ENCODE results near the gene HOXA4.
A peak's percentile ranks its signal among the peaks of the same experiment; 100 is the strongest.

The HOXA4 gene

GRCh38 chr7:27097686-27098577 is 32.6 kb downstream of the HOXA4 start:
- Histone ChIP-seq H3K27me3 (ENCODE audit: control insufficient read depth, insufficient read depth, low read length) (peaks cover 100% of the 10 kb centered on the region), H3K9ac (ENCODE audit: low read depth, low read length) (no peak overlapping the region), H3K27ac (ENCODE audit: low read depth, low read length) (no peak overlapping the region)

GRCh38 chr7:27096768-27097514 is 33.6 kb downstream of the HOXA4 start:
- Histone ChIP-seq H3K9me3 (ENCODE audit: control insufficient read depth, insufficient read depth, low read length) (no peaks in the 10 kb centered on the region), H3K36me3 (ENCODE audit: control insufficient read depth, insufficient read depth, low read length) (no peaks in the 10 kb centered on the region), H3K4me1 (ENCODE audit: control insufficient read depth, insufficient read depth, low read length) (peaks cover 43% of the 10 kb centered on the region), H3K27ac (ENCODE audit: low read depth, low read length) (no peak overlapping the region), H3K9ac (ENCODE audit: low read depth, low read length) (no peak overlapping the region), H3K4me3 (ENCODE audit: low read depth, low read length) (peak overlapping the region; percentile 57), H3K27me3 (ENCODE audit: control insufficient read depth, insufficient read depth, low read length) (peaks cover 100% of the 10 kb centered on the region)

More at GRCh38 chr7:27097686-27098577, 32.6 kb downstream of the HOXA4 start:
- Histone ChIP-seq H3K4me1 (ENCODE audit: control insufficient read depth, insufficient read depth, low read length) (peaks cover 34% of the 10 kb centered on the region), H3K9me3 (ENCODE audit: control insufficient read depth, insufficient read depth, low read length) (no peaks in the 10 kb centered on the region), H3K4me3 (ENCODE audit: low read depth, low read length) (no peak overlapping the region), H3K36me3 (ENCODE audit: control insufficient read depth, insufficient read depth, low read length) (no peaks in the 10 kb centered on the region)

GRCh38 chr7:27095897-27096767 is 34.4 kb downstream of the HOXA4 start, which contains the start of gene HOXA1:
TSS of gene HOXA1 (minus strand) at chr7:27096000. CDS start at chr7:27095912, 88 bp downstream.
- H3K27ac ChIP-seq (ENCODE audit: low read depth, low read length) = peak within 1 kb of the TSS; percentile 6
- peaks cover 45% of the 10 kb centered on the region for H3K4me1 ChIP-seq (ENCODE audit: control insufficient read depth, insufficient read depth, low read length)
- peak within 1 kb of the TSS; percentile 57 for H3K4me3 ChIP-seq (ENCODE audit: low read depth, low read length)
- peaks cover 100% of the 10 kb centered on the region for H3K27me3 ChIP-seq (ENCODE audit: control insufficient read depth, insufficient read depth, low read length)
- no peaks in the 10 kb centered on the region for H3K9me3 ChIP-seq (ENCODE audit: control insufficient read depth, insufficient read depth, low read length)
- H3K9ac ChIP-seq (ENCODE audit: low read depth, low read length) = no peak within 1 kb of the TSS
- no peaks in the 10 kb centered on the region for H3K36me3 ChIP-seq (ENCODE audit: control insufficient read depth, insufficient read depth, low read length)

GRCh38 chr7:27095050-27095896 is 35.3 kb downstream of the HOXA4 start:
- no peak overlapping the region for H3K9ac ChIP-seq (ENCODE audit: low read depth, low read length)
- peaks cover 100% of the 10 kb centered on the region for H3K27me3 ChIP-seq (ENCODE audit: control insufficient read depth, insufficient read depth, low read length)
- peak overlapping the region; percentile 57 for H3K4me3 ChIP-seq (ENCODE audit: low read depth, low read length)
- no peaks in the 10 kb centered on the region for H3K36me3 ChIP-seq (ENCODE audit: control insufficient read depth, insufficient read depth, low read length)
- peaks cover 45% of the 10 kb centered on the region for H3K4me1 ChIP-seq (ENCODE audit: control insufficient read depth, insufficient read depth, low read length)
- no peaks in the 10 kb centered on the region for H3K9me3 ChIP-seq (ENCODE audit: control insufficient read depth, insufficient read depth, low read length)
- H3K27ac ChIP-seq (ENCODE audit: low read depth, low read length) = no peak overlapping the region

GRCh38 chr7:27094304-27095049 is 36.1 kb downstream of the HOXA4 start:
- Histone ChIP-seq H3K9ac (ENCODE audit: low read depth, low read length) (no peak overlapping the region), H3K27ac (ENCODE audit: low read depth, low read length) (no peak overlapping the region), H3K9me3 (ENCODE audit: control insufficient read depth, insufficient read depth, low read length) (no peaks in the 10 kb centered on the region), H3K27me3 (ENCODE audit: control insufficient read depth, insufficient read depth, low read length) (peaks cover 100% of the 10 kb centered on the region), H3K36me3 (ENCODE audit: control insufficient read depth, insufficient read depth, low read length) (no peaks in the 10 kb centered on the region), H3K4me1 (ENCODE audit: control insufficient read depth, insufficient read depth, low read length) (peaks cover 45% of the 10 kb centered on the region), H3K4me3 (ENCODE audit: low read depth, low read length) (no peak overlapping the region)

DNA sequence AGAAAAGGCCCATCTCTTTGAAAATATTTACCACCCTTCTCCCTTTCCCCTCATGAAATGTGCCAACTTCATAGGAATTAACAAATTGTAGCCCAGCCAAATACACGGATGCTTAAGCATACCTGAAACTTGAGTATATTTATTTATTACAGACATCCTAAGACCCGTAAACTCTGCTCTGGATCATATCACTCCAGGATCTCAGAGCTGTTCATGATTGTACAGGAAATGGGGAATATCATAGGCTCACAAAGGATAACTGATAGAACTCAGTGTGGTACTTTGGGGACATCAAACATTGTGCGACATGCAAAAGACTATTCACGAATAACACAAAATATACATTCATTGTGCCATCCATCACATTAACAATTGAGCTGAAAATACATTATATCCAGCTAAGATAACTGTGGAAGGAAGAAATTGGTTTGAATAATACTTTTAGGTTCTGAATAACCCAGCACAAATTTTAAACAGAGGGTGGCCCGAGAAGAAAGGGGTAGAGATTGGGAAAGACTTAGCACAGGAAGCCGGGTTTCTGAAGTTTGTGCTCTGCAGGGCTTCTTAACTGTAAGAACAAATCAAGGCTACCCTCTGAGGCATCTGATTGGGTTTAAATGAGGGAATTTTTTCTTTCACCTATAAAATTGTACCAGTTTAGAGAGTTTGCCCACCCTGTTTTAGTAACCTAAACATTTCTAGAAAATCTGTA is 37.2 kb downstream of the HOXA4 start:
- H3K4me3 ChIP-seq (ENCODE audit: low read depth, low read length) = no peak overlapping the region
- H3K4me1 ChIP-seq (ENCODE audit: control insufficient read depth, insufficient read depth, low read length) = peaks cover 45% of the 10 kb centered on the region
- H3K9me3 ChIP-seq (ENCODE audit: control insufficient read depth, insufficient read depth, low read length) = no peaks in the 10 kb centered on the region
- H3K27ac ChIP-seq (ENCODE audit: low read depth, low read length) = no peak overlapping the region
- no peaks in the 10 kb centered on the region for H3K36me3 ChIP-seq (ENCODE audit: control insufficient read depth, insufficient read depth, low read length)
- no peak overlapping the region for H3K9ac ChIP-seq (ENCODE audit: low read depth, low read length)
- H3K27me3 ChIP-seq (ENCODE audit: control insufficient read depth, insufficient read depth, low read length) = peaks cover 100% of the 10 kb centered on the region

GRCh38 chr7:27092819-27093110 is 37.8 kb downstream of the HOXA4 start:
- no peak overlapping the region for H3K9ac ChIP-seq (ENCODE audit: low read depth, low read length)
- no peaks in the 10 kb centered on the region for H3K36me3 ChIP-seq (ENCODE audit: control insufficient read depth, insufficient read depth, low read length)
- peaks cover 43% of the 10 kb centered on the region for H3K4me1 ChIP-seq (ENCODE audit: control insufficient read depth, insufficient read depth, low read length)
- H3K27ac ChIP-seq (ENCODE audit: low read depth, low read length) = no peak overlapping the region
- peaks cover 100% of the 10 kb centered on the region for H3K27me3 ChIP-seq (ENCODE audit: control insufficient read depth, insufficient read depth, low read length)
- H3K9me3 ChIP-seq (ENCODE audit: control insufficient read depth, insufficient read depth, low read length) = no peaks in the 10 kb centered on the region
- no peak overlapping the region for H3K4me3 ChIP-seq (ENCODE audit: low read depth, low read length)

GRCh38 chr7:27091941-27092818 is 38.4 kb downstream of the HOXA4 start:
- Histone ChIP-seq H3K27ac (ENCODE audit: low read depth, low read length) (peak overlapping the region; percentile 26), H3K4me1 (ENCODE audit: control insufficient read depth, insufficient read depth, low read length) (peaks cover 38% of the 10 kb centered on the region), H3K27me3 (ENCODE audit: control insufficient read depth, insufficient read depth, low read length) (peaks cover 99% of the 10 kb centered on the region), H3K9ac (ENCODE audit: low read depth, low read length) (no peak overlapping the region), H3K9me3 (ENCODE audit: control insufficient read depth, insufficient read depth, low read length) (no peaks in the 10 kb centered on the region), H3K36me3 (ENCODE audit: control insufficient read depth, insufficient read depth, low read length) (no peaks in the 10 kb centered on the region), H3K4me3 (ENCODE audit: low read depth, low read length) (no peak overlapping the region)

- H3K9me3 ChIP-seq (ENCODE audit: control insufficient read depth, insufficient read depth, low read length) = no peaks in the 10 kb centered on the region
- H3K4me3 ChIP-seq (ENCODE audit: low read depth, low read length) = no peak overlapping the region
- H3K4me1 ChIP-seq (ENCODE audit: control insufficient read depth, insufficient read depth, low read length) = peaks cover 31% of the 10 kb centered on the region
- peak overlapping the region; percentile 77 for H3K27ac ChIP-seq (ENCODE audit: low read depth, low read length)
- no peak overlapping the region for H3K9ac ChIP-seq (ENCODE audit: low read depth, low read length)
- peaks cover 90% of the 10 kb centered on the region for H3K27me3 ChIP-seq (ENCODE audit: control insufficient read depth, insufficient read depth, low read length)
- H3K36me3 ChIP-seq (ENCODE audit: control insufficient read depth, insufficient read depth, low read length) = no peaks in the 10 kb centered on the region
Observed at GRCh38 chr7:27091105-27091504, 39.5 kb downstream of the HOXA4 start.
